ENCODE results near the gene SGIP1.

- TF ChIP-seq POLR2A (IDR thresholded peaks at IDR 0.05) (no peak), CTCF (IDR thresholded peaks at IDR 0.05) (no peak)
Measured at GRCh38 chr1:66598670-66599069, 64.7 kb downstream of the SGIP1 start.
